ENCODE results near the gene RTN4. TPM values are rescaled to one million over a fixed set of nuclear protein-coding genes. Genes with fewer than 3 reads are reported as not detected.
A peak's percentile ranks its signal among the peaks of the same experiment; 100 is the strongest.

Gene RTN4
- total RNA-seq, 1 donor from 2014 or later, result 819 TPM

GRCh38 chr2:55087936-55088335, 37.7 kb upstream of the RTN4 start:
- Mint-ChIP-seq H3K4me3 (ENCODE audit: unreplicated experiment) (no peak overlapping the region), H3K9me3 (ENCODE audit: low read depth) (no peaks in the 10 kb centered on the region), H3K36me3 (ENCODE audit: low read depth) (no peaks in the 10 kb centered on the region), H3K27ac (ENCODE audit: unreplicated experiment) (peak overlapping the region; percentile 43), H3K27me3 (ENCODE audit: low read depth) (no peaks in the 10 kb centered on the region), H3K4me1 (ENCODE audit: low read depth) (peaks cover 20% of the 10 kb centered on the region)
- DNase-seq (ENCODE audit: low spot score), result no peak
- no peak for TF ChIP-seq CTCF (IDR thresholded peaks at IDR 0.05)

GRCh38 chr2:55087501-55087900, 37.2 kb upstream of the RTN4 start:
- Mint-ChIP-seq H3K27me3 (ENCODE audit: low read depth) (no peaks in the 10 kb centered on the region), H3K4me3 (ENCODE audit: unreplicated experiment) (no peak overlapping the region), H3K4me1 (ENCODE audit: low read depth) (peaks cover 20% of the 10 kb centered on the region), H3K9me3 (ENCODE audit: low read depth) (no peaks in the 10 kb centered on the region), H3K27ac (ENCODE audit: unreplicated experiment) (peak overlapping the region; percentile 23), H3K36me3 (ENCODE audit: low read depth) (no peaks in the 10 kb centered on the region)
- no peak for DNase-seq (ENCODE audit: low spot score)
- no peak for TF ChIP-seq CTCF (IDR thresholded peaks at IDR 0.05)

GRCh38 chr2:55085113-55086040, 35.1 kb upstream of the RTN4 start:
- H3K27me3 Mint-ChIP-seq (ENCODE audit: low read depth), result no peaks in the 10 kb centered on the region

GRCh38 chr2:55084641-55085040, 34.4 kb upstream of the RTN4 start:
- peaks cover 18% of the 10 kb centered on the region for H3K4me1 Mint-ChIP-seq (ENCODE audit: low read depth)
- peaks cover 9% of the 10 kb centered on the region for H3K9me3 Mint-ChIP-seq (ENCODE audit: low read depth)
- no peak overlapping the region for H3K27ac Mint-ChIP-seq (ENCODE audit: unreplicated experiment)
- no peaks in the 10 kb centered on the region for H3K36me3 Mint-ChIP-seq (ENCODE audit: low read depth)
- no peaks in the 10 kb centered on the region for H3K27me3 Mint-ChIP-seq (ENCODE audit: low read depth)
- H3K4me3 Mint-ChIP-seq (ENCODE audit: unreplicated experiment), result no peak overlapping the region
- TF ChIP-seq CTCF (IDR thresholded peaks at IDR 0.05), result no peak
- DNase-seq (ENCODE audit: low spot score), result no peak

More at GRCh38 chr2:55085113-55086040, 35.1 kb upstream of the RTN4 start:
- Mint-ChIP-seq H3K4me1 (ENCODE audit: low read depth) (peaks cover 20% of the 10 kb centered on the region), H3K27ac (ENCODE audit: unreplicated experiment) (no peak overlapping the region), H3K36me3 (ENCODE audit: low read depth) (no peaks in the 10 kb centered on the region), H3K9me3 (ENCODE audit: low read depth) (peaks cover 3% of the 10 kb centered on the region), H3K4me3 (ENCODE audit: unreplicated experiment) (no peak overlapping the region)
- TF ChIP-seq CTCF (IDR thresholded peaks at IDR 0.05), result no peak
- no peak for DNase-seq (ENCODE audit: low spot score)

- peak; percentile 22 for TF ChIP-seq CTCF (IDR thresholded peaks at IDR 0.05)
- H3K4me3 Mint-ChIP-seq (ENCODE audit: unreplicated experiment), result no peak overlapping the region
- no peak overlapping the region for H3K27ac Mint-ChIP-seq (ENCODE audit: unreplicated experiment)
- no peaks in the 10 kb centered on the region for H3K4me1 Mint-ChIP-seq (ENCODE audit: low read depth)
- peaks cover 19% of the 10 kb centered on the region for H3K9me3 Mint-ChIP-seq (ENCODE audit: low read depth)
- peaks cover 4% of the 10 kb centered on the region for H3K36me3 Mint-ChIP-seq (ENCODE audit: low read depth)
- no peaks in the 10 kb centered on the region for H3K27me3 Mint-ChIP-seq (ENCODE audit: low read depth)
- DNase-seq (ENCODE audit: low spot score), result no peak
These were observed 30.0 kb upstream of the RTN4 start for GRCh38 chr2:55080204-55080738.

All from chondrocyte (in vitro differentiated cells).